Hematopoietic multipotent progenitor cell treated with erythropoietin and hydrocortisone succinate and interleukin-3 and kit ligand, for 6 days (in vitro differentiated cells): ENCODE measurements around the gene MYO3B.

Source experiments
- DNase-seq: peaks from one replicate; pipeline ENCODE4 v3.0.0-alpha.2; 2015

MYO3B gene

GRCh38 chr2:170240629-170241028 lies 62.7 kb downstream of the MYO3B start:
- no peak for DNase-seq

DNA sequence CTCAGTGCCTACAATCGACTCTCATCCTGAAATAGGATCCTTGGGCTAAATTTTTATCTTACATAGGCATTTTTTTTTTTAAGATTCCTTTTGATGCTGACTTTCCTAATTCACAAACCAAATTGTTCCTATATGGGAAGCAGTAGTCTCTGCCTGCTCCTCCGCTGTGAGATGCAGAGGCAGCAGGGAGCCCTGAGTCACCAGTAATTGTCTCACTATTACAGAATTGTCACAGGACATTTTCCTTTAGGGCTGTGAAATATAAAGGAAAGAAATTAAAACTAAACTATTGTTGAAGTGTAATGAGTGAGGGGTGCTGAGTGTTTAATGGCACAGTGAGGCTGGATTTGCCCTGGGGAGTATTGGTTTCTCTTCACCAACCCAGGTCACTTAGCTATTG lies 63.8 kb downstream of the MYO3B start:
- DNase-seq = no peak

DNA sequence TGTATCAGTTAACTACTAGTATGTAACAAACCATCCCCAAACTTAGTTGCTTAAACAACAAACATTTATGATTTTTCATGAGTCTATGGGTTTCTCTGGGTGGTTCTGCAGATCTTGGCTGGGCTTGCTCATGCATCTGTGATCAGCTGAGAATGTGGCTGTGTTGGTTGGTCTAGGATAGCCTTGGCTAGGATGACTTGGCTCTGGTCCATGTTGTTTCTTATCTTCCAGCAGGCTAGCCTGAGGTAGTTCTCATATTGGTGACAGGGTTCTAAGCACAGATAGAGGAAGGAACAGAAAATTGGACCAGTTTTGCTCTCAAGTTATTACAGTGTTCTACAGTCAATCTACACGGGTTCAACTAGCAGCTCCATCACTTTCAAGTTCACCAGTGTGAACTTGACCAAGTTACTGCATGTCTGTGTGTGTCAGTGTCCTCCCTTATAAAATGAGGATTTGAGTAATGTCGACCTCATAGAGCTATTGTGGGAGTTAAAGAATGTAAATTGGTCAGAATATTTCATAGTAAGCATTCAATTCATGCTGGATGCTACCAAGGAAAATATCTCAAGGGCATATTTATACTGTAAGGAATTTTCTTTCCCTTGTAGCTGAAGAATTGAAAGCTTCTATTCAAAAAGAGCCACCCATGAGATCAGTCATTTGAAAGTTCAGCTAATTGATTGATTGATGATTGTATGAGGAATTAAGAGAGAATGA lies 65.3 kb downstream of the MYO3B start:
- peak; percentile 75 for DNase-seq

GRCh38 chr2:170243898-170244297 lies 66.0 kb downstream of the MYO3B start:
- no peak for DNase-seq

DNA sequence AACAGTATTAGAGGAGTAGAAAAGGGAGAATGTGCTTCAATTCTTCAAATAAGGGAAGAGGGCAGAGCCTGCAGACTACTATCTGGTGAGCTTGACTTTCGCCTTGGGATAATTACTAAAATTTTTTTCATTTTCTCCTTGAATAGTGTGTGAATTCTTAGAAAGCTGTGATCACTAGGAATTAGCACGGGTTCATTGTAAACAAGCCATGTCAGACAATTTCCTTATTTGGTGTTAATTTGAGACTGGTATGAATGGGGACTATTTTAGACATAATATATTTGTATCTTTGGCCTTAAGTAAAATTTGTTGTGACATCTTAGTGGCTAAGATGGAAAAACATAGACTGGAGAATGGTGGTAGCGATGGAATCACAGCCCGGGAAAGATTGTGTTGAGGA lies 66.6 kb downstream of the MYO3B start:
- DNase-seq = no peak

GRCh38 chr2:170245312-170245711 lies 67.4 kb downstream of the MYO3B start:
- no peak for DNase-seq

DNA sequence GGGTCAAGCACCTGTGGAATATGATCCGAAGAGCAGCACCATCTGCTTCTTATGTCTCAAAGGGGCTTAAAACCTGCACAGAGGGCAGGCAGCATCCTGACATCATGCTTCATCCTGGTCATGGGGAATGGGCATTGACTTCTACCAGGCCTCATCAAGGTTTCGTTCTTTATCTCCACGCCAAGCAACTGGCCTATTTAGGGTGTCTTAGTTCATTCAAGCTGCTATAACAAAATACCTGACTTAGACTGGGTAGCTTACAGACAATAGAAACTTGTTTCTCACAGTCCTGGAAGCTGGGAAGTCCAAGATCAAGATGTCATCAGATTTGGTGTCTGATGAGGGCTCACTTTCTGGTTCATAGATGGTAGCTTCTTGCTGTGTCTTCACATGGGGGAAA lies 69.4 kb downstream of the MYO3B start:
- no peak for DNase-seq

GRCh38 chr2:170247882-170248393 lies 70.0 kb downstream of the MYO3B start:
- no peak for DNase-seq

DNA sequence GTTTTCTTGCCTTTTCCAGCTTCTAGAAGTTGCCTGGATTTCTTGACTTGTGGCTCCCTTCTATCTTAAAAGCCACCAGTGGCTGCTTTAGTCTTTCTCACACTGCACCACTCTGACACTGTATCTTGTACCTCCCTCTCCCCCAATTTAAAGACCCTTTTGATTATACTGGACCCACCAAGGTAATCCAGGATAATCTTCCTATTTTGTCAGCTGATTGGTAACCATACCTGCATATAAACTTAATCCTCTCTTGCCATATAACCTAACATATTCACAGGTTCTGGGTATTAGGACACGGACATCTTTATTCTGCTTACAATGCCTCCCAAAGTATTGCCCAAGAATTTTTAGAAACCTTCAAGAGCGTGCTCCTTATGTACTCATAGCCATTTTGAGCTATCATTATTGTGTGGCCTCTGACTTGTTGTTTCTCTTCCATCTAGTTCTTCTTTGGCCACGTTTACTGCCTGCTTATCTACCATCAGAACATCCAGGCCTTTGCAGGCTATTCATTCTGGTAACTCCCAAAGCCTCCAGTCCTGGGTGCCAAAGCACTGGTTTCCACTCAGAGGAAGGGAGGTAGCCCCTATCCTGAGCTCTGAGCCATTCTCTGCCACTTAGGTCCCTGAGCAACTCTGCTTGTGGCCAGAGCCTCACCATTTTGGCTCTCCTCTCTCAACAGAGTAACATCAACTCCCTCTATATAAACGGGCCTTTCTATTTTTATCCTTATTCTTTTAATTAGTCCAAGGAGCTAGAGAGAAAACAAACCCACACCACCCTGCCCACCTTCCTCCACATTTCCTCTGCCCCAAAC lies 70.8 kb downstream of the MYO3B start:
- DNase-seq = peak; percentile 18

GRCh38 chr2:170249761-170250160 lies 71.8 kb downstream of the MYO3B start:
- no peak for DNase-seq

DNA sequence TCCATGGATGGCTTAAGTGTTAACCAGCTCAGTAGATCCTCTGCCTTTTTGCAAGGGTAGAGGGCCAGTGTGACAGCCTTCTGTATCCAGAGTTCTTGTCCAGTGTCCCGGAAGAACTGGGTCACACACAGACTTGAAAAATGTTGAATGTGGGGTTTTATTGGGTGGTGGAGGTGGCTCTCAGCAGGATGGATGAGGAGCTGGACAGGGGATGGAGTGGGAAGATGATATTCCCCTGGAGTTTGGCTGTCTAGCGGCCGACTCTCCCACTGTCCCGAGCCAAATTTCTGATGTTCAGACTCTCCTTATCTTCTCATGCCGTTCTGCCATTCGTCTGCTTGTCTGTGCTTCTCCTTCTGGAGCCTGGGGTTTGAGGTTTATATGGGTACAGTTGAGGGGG lies 72.6 kb downstream of the MYO3B start:
- DNase-seq = no peak

DNA sequence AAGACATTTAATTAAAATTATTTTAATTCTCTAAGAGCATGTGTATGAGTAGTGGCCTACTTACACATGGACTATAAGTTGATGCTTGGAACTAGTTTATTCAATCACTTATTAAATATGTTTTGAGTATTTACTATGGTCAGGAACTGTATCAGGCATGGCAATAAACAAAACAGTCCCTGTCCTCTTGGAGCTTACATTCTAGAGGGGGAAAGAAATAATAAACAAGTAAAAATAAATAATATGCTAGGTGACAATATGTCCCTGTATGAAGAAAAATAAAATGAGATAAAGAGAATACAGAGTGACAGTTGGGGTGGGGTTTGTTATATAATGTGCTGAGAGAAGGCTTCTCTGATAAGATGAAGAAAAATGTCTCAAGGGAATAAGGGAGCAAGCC lies 74.5 kb downstream of the MYO3B start:
- peak; percentile 22 for DNase-seq

DNA sequence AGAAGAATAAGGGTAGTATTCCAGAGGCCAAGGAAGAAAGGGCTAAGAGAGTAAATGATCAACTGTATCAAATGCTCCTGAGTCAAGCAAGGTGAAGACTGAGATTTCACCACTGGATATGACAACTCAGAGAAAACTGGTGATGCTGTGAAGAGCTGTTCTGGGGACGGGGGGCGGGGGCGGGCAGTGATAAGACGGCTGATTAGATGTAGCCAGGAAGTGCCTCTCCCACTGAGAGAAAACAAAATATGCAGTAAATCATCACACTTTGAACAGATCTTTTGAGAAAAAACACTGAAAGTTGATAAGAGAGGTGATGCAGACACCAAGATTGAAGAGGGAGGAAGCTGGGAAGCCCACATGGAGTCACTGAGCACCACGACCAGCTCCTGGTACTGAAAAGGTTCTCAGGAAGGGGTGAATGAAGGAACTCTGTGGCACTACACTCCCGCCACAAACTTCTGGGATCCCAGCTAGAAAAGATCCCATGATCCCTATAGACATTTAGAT lies 75.8 kb downstream of the MYO3B start:
- DNase-seq = no peak

DNA sequence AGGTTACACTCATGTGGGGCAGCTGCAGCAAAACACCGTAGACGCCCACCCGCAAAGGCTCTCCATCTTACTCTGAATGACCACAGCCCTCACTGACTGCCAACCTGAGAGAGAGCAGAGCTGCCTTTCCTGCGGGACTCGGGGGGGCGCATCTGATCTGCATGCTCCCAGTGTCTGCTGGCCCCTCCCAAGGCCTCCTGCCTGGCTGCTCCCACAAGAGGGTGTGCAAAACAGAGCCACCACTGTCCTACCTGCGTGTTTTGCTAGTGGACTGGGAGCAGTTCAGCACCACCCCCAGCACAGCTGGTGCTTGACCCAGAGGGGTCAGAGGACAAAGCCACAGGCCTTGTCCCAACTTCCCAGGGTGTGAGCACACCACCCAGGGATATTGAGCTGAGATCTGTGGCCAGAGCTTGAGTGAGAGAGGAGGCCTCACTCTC lies 76.4 kb downstream of the MYO3B start:
- DNase-seq = no peak

DNA sequence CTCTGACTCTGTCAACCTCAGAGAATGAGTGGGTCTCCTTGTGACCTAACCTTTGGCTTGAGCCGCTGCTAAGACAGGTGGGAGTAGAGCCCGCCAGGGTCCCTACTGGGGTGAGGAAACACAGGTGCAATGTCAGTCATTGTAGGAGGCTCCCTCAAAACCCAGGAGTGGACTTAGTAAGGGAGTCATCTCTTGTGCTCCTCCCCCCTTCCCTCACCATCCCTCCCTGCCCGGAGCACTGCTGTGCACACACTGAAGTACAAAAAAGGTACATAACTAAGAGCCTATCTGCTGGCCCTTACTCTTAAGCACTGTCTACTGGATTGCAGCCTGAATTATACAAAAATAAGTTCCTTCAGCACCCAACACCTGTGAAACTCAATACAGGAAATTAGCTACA lies 77.2 kb downstream of the MYO3B start:
- DNase-seq = no peak

DNA sequence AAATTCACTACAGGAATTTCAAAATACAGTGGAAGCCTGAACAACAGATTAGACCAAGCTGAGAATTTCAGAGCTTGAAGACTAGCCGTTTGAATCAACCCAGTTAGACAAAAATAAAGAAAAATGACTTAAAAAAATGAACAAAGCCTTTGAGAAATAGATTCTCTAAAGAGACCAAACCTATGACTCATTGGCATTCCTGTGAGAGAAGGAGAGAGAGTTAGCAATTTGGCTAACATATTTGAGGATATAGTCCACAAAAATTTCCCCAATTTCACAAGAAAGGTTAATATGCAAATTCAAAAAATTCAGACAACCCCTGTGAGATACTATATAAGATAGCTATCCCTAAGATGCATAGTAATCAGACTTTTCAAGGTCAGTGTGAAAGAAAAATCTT lies 78.0 kb downstream of the MYO3B start:
- no peak for DNase-seq

GRCh38 chr2:170258382-170258781 lies 80.4 kb downstream of the MYO3B start:
- no peak for DNase-seq

GRCh38 chr2:170260188-170260587 lies 82.2 kb downstream of the MYO3B start:
- no peak for DNase-seq

DNA sequence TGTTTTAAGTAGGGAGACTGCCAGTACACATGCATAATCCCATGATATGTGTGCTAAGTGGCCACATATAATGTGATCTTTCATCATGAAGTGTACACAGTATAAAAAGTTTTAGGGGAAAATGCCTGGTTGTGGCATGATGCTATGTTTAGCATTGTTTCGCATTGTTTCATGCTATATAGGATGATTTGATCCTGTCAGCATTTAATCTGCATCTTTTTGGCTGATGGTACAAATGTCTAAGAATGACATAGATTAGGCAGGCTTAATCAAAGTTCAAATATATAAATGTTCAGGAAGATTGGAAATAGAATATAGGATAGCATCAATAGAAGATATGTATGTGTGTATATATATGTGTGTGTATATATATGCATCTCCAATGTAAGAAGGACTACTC lies 83.6 kb downstream of the MYO3B start:
- no peak for DNase-seq

DNA sequence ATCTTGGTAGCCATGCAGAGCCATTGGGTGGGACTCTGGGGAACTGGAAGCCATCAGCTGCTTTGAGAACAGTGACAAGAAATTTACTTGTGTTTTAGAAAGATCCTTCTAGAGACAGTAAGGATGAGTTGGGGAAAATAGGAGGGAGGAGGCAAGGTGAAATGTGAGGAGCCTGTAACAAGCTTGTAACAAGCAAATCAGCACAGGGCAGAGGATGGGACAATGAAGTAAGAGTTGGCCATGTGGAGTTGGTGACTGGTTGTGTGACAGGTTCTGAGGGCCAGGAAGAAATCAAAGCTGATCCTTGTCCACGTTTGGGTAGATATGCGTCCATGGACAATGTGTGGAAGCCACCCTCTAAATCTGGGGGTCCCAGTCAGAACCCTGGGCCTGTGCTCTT lies 84.4 kb downstream of the MYO3B start:
- no peak for DNase-seq

GRCh38 chr2:170262806-170263205 lies 84.9 kb downstream of the MYO3B start:
- no peak for DNase-seq

GRCh38 chr2:170263728-170264521 lies 86.0 kb downstream of the MYO3B start:
- DNase-seq = peak; percentile 63

- no peak for DNase-seq
Observed at GRCh38 chr2:170264522-170264860, 86.5 kb downstream of the MYO3B start.
